ENCODE measurements around the gene UNC93B1.

UNC93B1 gene

GRCh38 chr11:68024508-68024907 lies 20.6 kb upstream of the UNC93B1 start:
- peaks cover 2 to 6% of the 10 kb centered on the region in 2 donors for H3K4me1 Mint-ChIP-seq (ENCODE audit: low read depth in 2 of 2)
- H3K9me3 Mint-ChIP-seq = no peaks in the 10 kb centered on the region
- peaks cover 4% of the 10 kb centered on the region for H3K36me3 Mint-ChIP-seq (ENCODE audit: insufficient read depth)
- H3K27ac Mint-ChIP-seq = no peak overlapping the region
- H3K4me3 Mint-ChIP-seq = no peak overlapping the region
- H3K27me3 Mint-ChIP-seq = peaks cover 6 to 7% of the 10 kb centered on the region in 2 donors
- ATAC-seq (replicated peaks) (no peak), DNase-seq (no peak)

GRCh38 chr11:68022531-68022930 lies 18.6 kb upstream of the UNC93B1 start:
- Mint-ChIP-seq H3K4me3 (no peak overlapping the region), H3K36me3 (ENCODE audit: insufficient read depth) (peaks cover 4% of the 10 kb centered on the region), H3K9me3 (no peaks in the 10 kb centered on the region), H3K4me1 (ENCODE audit: low read depth in 2 of 2) (peaks cover 0 to 6% of the 10 kb centered on the region in 2 donors), H3K27me3 (peaks cover 6 to 7% of the 10 kb centered on the region in 2 donors), H3K27ac (no peak overlapping the region)
- DNase-seq (no peak), ATAC-seq (replicated peaks) (no peak)

- ATAC-seq (replicated peaks) = no peak
- Mint-ChIP-seq H3K27me3 (peaks cover 6 to 7% of the 10 kb centered on the region in 2 donors), H3K36me3 (ENCODE audit: insufficient read depth) (peaks cover 4% of the 10 kb centered on the region), H3K4me1 (ENCODE audit: low read depth in 2 of 2) (peaks cover 0 to 4% of the 10 kb centered on the region in 2 donors), H3K4me3 (no peak overlapping the region), H3K27ac (no peak overlapping the region), H3K9me3 (no peaks in the 10 kb centered on the region)
- no peak for DNase-seq
Observed at GRCh38 chr11:68021167-68021787, 17.4 kb upstream of the UNC93B1 start.

GRCh38 chr11:68020575-68020974 lies 16.7 kb upstream of the UNC93B1 start:
- Mint-ChIP-seq H3K27me3 (peaks cover 6 to 7% of the 10 kb centered on the region in 2 donors), H3K4me1 (ENCODE audit: low read depth in 2 of 2) (peaks cover 0 to 4% of the 10 kb centered on the region in 2 donors), H3K36me3 (ENCODE audit: insufficient read depth) (peaks cover 4% of the 10 kb centered on the region), H3K4me3 (no peak overlapping the region), H3K9me3 (no peaks in the 10 kb centered on the region), H3K27ac (no peak overlapping the region)
- ATAC-seq (replicated peaks) (no peak), DNase-seq (no peak)

- Mint-ChIP-seq H3K27me3 (peaks cover 6 to 7% of the 10 kb centered on the region in 2 donors), H3K4me3 (no peak overlapping the region), H3K9me3 (no peaks in the 10 kb centered on the region), H3K36me3 (ENCODE audit: insufficient read depth) (peaks cover 4% of the 10 kb centered on the region), H3K27ac (no peak overlapping the region), H3K4me1 (ENCODE audit: low read depth in 2 of 2) (peaks cover 0 to 1% of the 10 kb centered on the region in 2 donors)
- ATAC-seq (replicated peaks) (no peak), DNase-seq (no peak)
Observed at GRCh38 chr11:68019486-68019885, 15.6 kb upstream of the UNC93B1 start.

GRCh38 chr11:68018730-68019190 lies 14.9 kb upstream of the UNC93B1 start:
- Mint-ChIP-seq H3K4me1 (ENCODE audit: low read depth in 2 of 2) (peaks cover 0 to 1% of the 10 kb centered on the region in 2 donors), H3K36me3 (ENCODE audit: insufficient read depth) (peaks cover 4% of the 10 kb centered on the region), H3K27ac (no peak overlapping the region), H3K9me3 (no peaks in the 10 kb centered on the region), H3K27me3 (peaks cover 6 to 13% of the 10 kb centered on the region in 2 donors), H3K4me3 (no peak overlapping the region)
- ATAC-seq (replicated peaks) = no peak
- DNase-seq = no peak

GRCh38 chr11:68017980-68018729 lies 14.3 kb upstream of the UNC93B1 start:
- peaks cover 5% of the 10 kb centered on the region for H3K36me3 Mint-ChIP-seq (ENCODE audit: insufficient read depth)
- DNase-seq (no peak), ATAC-seq (replicated peaks) (no peak)
- H3K27ac Mint-ChIP-seq = no peak overlapping the region
- H3K4me1 Mint-ChIP-seq (ENCODE audit: low read depth in 2 of 2) = peaks cover 0 to 1% of the 10 kb centered on the region in 2 donors
- H3K27me3 Mint-ChIP-seq = peaks cover 6 to 15% of the 10 kb centered on the region in 2 donors
- no peak overlapping the region for H3K4me3 Mint-ChIP-seq
- no peaks in the 10 kb centered on the region for H3K9me3 Mint-ChIP-seq

- H3K27ac Mint-ChIP-seq = peak overlapping the region in 1 of 2 donors; percentile 52
- no peak for DNase-seq
- H3K27me3 Mint-ChIP-seq = peaks cover 6 to 15% of the 10 kb centered on the region in 2 donors
- no peak for ATAC-seq (replicated peaks)
- H3K36me3 Mint-ChIP-seq (ENCODE audit: insufficient read depth) = peaks cover 6% of the 10 kb centered on the region
- H3K4me1 Mint-ChIP-seq (ENCODE audit: low read depth in 2 of 2) = peaks cover 0 to 1% of the 10 kb centered on the region in 2 donors
- no peaks in the 10 kb centered on the region for H3K9me3 Mint-ChIP-seq
- no peak overlapping the region for H3K4me3 Mint-ChIP-seq
Observed at GRCh38 chr11:68016904-68017817, 13.3 kb upstream of the UNC93B1 start.

GRCh38 chr11:68016161-68016903 lies 12.4 kb upstream of the UNC93B1 start:
- Mint-ChIP-seq H3K27me3 (peaks cover 6 to 15% of the 10 kb centered on the region in 2 donors), H3K27ac (peak overlapping the region in 1 of 2 donors; percentile 12), H3K36me3 (ENCODE audit: insufficient read depth) (peaks cover 6% of the 10 kb centered on the region), H3K4me3 (no peak overlapping the region), H3K4me1 (ENCODE audit: low read depth in 2 of 2) (peaks cover 0 to 1% of the 10 kb centered on the region in 2 donors), H3K9me3 (no peaks in the 10 kb centered on the region)
- ATAC-seq (replicated peaks) (no peak), DNase-seq (no peak)

GRCh38 chr11:68015467-68015866 lies 11.6 kb upstream of the UNC93B1 start:
- Mint-ChIP-seq H3K4me3 (no peak overlapping the region), H3K27ac (peak overlapping the region in 1 of 2 donors; percentile 12), H3K4me1 (ENCODE audit: low read depth in 2 of 2) (peaks cover 0 to 1% of the 10 kb centered on the region in 2 donors), H3K27me3 (peaks cover 2 to 9% of the 10 kb centered on the region in 2 donors), H3K36me3 (ENCODE audit: insufficient read depth) (peaks cover 6% of the 10 kb centered on the region), H3K9me3 (no peaks in the 10 kb centered on the region)
- DNase-seq (no peak), ATAC-seq (replicated peaks) (no peak)

- Mint-ChIP-seq H3K9me3 (no peaks in the 10 kb centered on the region), H3K4me1 (ENCODE audit: low read depth in 2 of 2) (peaks cover 0 to 3% of the 10 kb centered on the region in 2 donors)
- ATAC-seq (replicated peaks) = no peak
Observed at GRCh38 chr11:68014947-68015447, 11.1 kb upstream of the UNC93B1 start.

GRCh38 chr11:68014157-68014946 lies 10.5 kb upstream of the UNC93B1 start:
- H3K27ac Mint-ChIP-seq = no peak overlapping the region
- no peak for ATAC-seq (replicated peaks)
- H3K4me1 Mint-ChIP-seq (ENCODE audit: low read depth in 2 of 2) = peaks cover 0 to 6% of the 10 kb centered on the region in 2 donors
- H3K27me3 Mint-ChIP-seq = peaks cover 0 to 9% of the 10 kb centered on the region in 2 donors
- H3K4me3 Mint-ChIP-seq = no peak overlapping the region
- H3K9me3 Mint-ChIP-seq = no peaks in the 10 kb centered on the region
- DNase-seq = no peak
- peaks cover 6% of the 10 kb centered on the region for H3K36me3 Mint-ChIP-seq (ENCODE audit: insufficient read depth)

More at GRCh38 chr11:68014947-68015447, 11.1 kb upstream of the UNC93B1 start:
- H3K36me3 Mint-ChIP-seq (ENCODE audit: insufficient read depth) = peaks cover 6% of the 10 kb centered on the region
- H3K27me3 Mint-ChIP-seq = peaks cover 0 to 9% of the 10 kb centered on the region in 2 donors
- H3K4me3 Mint-ChIP-seq = no peak overlapping the region
- DNase-seq = no peak
- H3K27ac Mint-ChIP-seq = no peak overlapping the region

Data from effector memory CD8-positive, alpha-beta T cell (primary cell).